H1 (cell line): Measurements from ENCODE around the gene CYP4V2. TPM values are rescaled to one million over a fixed set of nuclear protein-coding genes. Genes with fewer than 3 reads are reported as not detected.

Source experiments
- CREB1 ChIP-seq: IDR thresholded peaks from 2 replicates; pipeline ENCODE4 v1.6.1; 2012; ENCODE audit warnings: inconsistent platforms
- EP300 ChIP-seq, 2 experiments: IDR thresholded peaks; 1 replicate in 1 of 2; 2 replicates in 1 of 2; pipeline ENCODE4 v1.6.1; 2011 to 2012; ENCODE audit warnings: low read depth in 2 of 2, low read length in 2 of 2, mild to moderate bottlenecking in 2 of 2, borderline replicate concordance in 1 of 2, inconsistent platforms in 1 of 2, moderate library complexity in 1 of 2
- KDM1A ChIP-seq: fragments of 200-600, 300-600 bp; sonication (generic); IDR thresholded peaks from 2 replicates; pipeline ENCODE4 v1.7.1; 2016; ENCODE audit warnings: mild to moderate bottlenecking, low read length, borderline replicate concordance
- MAFK ChIP-seq: IDR thresholded peaks from 2 replicates; pipeline ENCODE4 v1.6.1; 2012; ENCODE audit warnings: low read depth, mild to moderate bottlenecking, improper control_type of control experiment, low read length
- SAP30 ChIP-seq: fragments of 300-600 bp; sonication (generic); IDR thresholded peaks from 2 replicates; pipeline ENCODE4 v1.7.1; 2012; ENCODE audit warnings: low read length, moderate library complexity, mild to moderate bottlenecking, inconsistent platforms; ENCODE audit not compliant: insufficient read depth, insufficient replicate concordance
- polyA plus RNA-seq, 7 experiments: library from polyadenylated mRNA; depleted of rRNA in 3 of 7; stranded (reverse) in 5 of 7; unstranded in 2 of 7; fragments of >200 nt in 5 of 7; fragments of 200-250 nt in 2 of 7; gene quantifications; 1 replicate in 5 of 7; 2 replicates in 1 of 7; 4 replicates in 1 of 7; pipeline versions ENCODE4 v1.2.1 to v1.2.3, GENCODE V29; 2011 to 2013; ENCODE audit warnings: missing spikeins in 2 of 7, mixed read lengths in 2 of 7
- total RNA-seq: library from RNA; stranded (reverse); fragmentation: NEBNext Ultra II Directional; extraction: Animal tissue kit (Norgen Biotek cat#: 25700); gene quantifications from 2 replicates; pipeline ENCODE4 v1.2.1, GENCODE V29; 2021
- TF ChIP-seq, protein P1 (sequence below): IDR thresholded peaks from 2 replicates; pipeline ENCODE4 v1.6.1; 2011; ENCODE audit warnings: low read length, improper control_type of control experiment

The CYP4V2 gene
- total and polyA plus RNA-seq, 2 of the 8 experiments (the other 6 are each of a cell fraction or from before 2014, with no cell fraction given), result 0.65 to 1.0 TPM

DNA sequence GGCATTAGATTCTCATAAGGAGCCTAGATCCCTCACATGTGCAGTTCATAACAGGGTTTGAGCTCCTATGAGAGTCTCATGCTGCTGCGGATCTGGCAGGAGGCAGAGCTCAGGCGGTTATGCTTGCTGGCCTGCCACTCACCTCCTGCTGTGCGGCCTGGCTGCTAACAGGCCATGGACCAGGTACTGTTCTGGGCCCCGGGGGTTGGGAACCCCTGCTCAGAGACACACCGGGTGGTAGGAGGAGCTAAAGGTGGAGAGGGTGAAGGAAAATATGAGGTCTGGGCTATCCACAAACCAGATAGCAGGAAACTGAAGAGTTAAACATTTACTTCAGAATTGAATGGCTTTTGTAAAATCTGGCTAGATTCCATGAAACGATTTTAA, 68.7 kb downstream of the CYP4V2 start (continued):
- TF ChIP-seq KDM1A (no peak), MAFK (no peak), CREB1 (no peak), SAP30 (no peak), EP300 (IDR thresholded peaks at IDR 0.05; ENCODE audit: borderline replicate concordance in 1 of 2, low read depth in 2 of 2, low read length in 2 of 2) (no peak)
- TF ChIP-seq, protein P1, sequence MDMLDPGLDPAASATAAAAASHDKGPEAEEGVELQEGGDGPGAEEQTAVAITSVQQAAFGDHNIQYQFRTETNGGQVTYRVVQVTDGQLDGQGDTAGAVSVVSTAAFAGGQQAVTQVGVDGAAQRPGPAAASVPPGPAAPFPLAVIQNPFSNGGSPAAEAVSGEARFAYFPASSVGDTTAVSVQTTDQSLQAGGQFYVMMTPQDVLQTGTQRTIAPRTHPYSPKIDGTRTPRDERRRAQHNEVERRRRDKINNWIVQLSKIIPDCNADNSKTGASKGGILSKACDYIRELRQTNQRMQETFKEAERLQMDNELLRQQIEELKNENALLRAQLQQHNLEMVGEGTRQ, result no peak

Other genes with a start within 250 kb of the CYP4V2 start
- 2.0 and 2.6 TPM in 2 replicates for gene TLR3, start 122.4 kb upstream of the CYP4V2 start, total RNA-seq
- 0.72 and 1.00 TPM in 2 replicates for gene TLR3, start 122.4 kb upstream of the CYP4V2 start, polyA plus RNA-seq (2011; rRNA removed)
- 7.5 and 8.5 TPM in 2 replicates for gene FAM149A, start 86.9 kb upstream of the CYP4V2 start, total RNA-seq
- 6.1 and 9.0 TPM in 2 replicates for gene FAM149A, start 86.9 kb upstream of the CYP4V2 start, polyA plus RNA-seq (2011; rRNA removed)
- gene KLKB1, start 35.9 kb downstream of the CYP4V2 start, total RNA-seq, result 20.1 and 20.9 TPM in 2 replicates
- gene KLKB1, start 35.9 kb downstream of the CYP4V2 start, polyA plus RNA-seq (2011; rRNA removed), result 7.5 and 12.0 TPM in 2 replicates
- gene F11, start 74.6 kb downstream of the CYP4V2 start, total RNA-seq, result 0.54 and 0.99 TPM in 2 replicates
- gene F11, start 74.6 kb downstream of the CYP4V2 start, polyA plus RNA-seq (2011; rRNA removed), result 0.27 and 0.55 TPM in 2 replicates